IMR-90 (cell line): ENCODE results near the gene HOXB7. TPM values are rescaled to one million over a fixed set of nuclear protein-coding genes. Genes with fewer than 3 reads are reported as not detected.

ENCODE experiments used
- BHLHE40 ChIP-seq: fragments of 150-350 bp; IDR thresholded peaks from 2 replicates; pipeline ENCODE4 v1.6.1; 2016; ENCODE audit warnings: mild to moderate bottlenecking, low read depth, low read length
- CHD1 ChIP-seq: IDR thresholded peaks from 2 replicates; pipeline ENCODE4 v1.6.1; 2012; ENCODE audit warnings: low read depth, low read length, improper control_type of control experiment
- FOS ChIP-seq: fragments of 150-350 bp; IDR thresholded peaks from 2 replicates; pipeline ENCODE4 v1.6.1; 2016; ENCODE audit warnings: low read depth, low read length
- polyA plus RNA-seq, 3 experiments: library from polyadenylated mRNA; depleted of rRNA; stranded (reverse); fragments of >200 nt; gene quantifications; 2 replicates each; pipeline ENCODE4 v1.2.3, GENCODE V29; 2012; ENCODE audit warnings: low replicate concordance in 1 of 3
- total RNA-seq: library from RNA; depleted of rRNA; stranded (reverse); fragments of >200 nt; gene quantifications from 2 replicates; pipeline ENCODE4 v1.2.3, GENCODE V29; 2012

Gene HOXB7
- total and polyA plus RNA-seq, 2 of the 4 experiments (the other 2 are of a cell fraction): 1.8 to 6.7 TPM

- TF ChIP-seq FOS (no peak), BHLHE40 (no peak), CHD1 (no peak)
Measured at GRCh38 chr17:48613862-48614694, 3.3 kb upstream of the HOXB7 start (continued).
